Measurements from ENCODE around the gene TSPAN31. TPM values are rescaled to one million over a fixed set of nuclear protein-coding genes. Genes with fewer than 3 reads are reported as not detected.
"Not testable (repeated sequence)": the region's sequence is repeated elsewhere in the genome, so short reads cannot be mapped to it uniquely, and the experiment has no call there.

The TSPAN31 gene
- total RNA-seq, 1 donor from 2014 or later, result 41.6 TPM

DNA sequence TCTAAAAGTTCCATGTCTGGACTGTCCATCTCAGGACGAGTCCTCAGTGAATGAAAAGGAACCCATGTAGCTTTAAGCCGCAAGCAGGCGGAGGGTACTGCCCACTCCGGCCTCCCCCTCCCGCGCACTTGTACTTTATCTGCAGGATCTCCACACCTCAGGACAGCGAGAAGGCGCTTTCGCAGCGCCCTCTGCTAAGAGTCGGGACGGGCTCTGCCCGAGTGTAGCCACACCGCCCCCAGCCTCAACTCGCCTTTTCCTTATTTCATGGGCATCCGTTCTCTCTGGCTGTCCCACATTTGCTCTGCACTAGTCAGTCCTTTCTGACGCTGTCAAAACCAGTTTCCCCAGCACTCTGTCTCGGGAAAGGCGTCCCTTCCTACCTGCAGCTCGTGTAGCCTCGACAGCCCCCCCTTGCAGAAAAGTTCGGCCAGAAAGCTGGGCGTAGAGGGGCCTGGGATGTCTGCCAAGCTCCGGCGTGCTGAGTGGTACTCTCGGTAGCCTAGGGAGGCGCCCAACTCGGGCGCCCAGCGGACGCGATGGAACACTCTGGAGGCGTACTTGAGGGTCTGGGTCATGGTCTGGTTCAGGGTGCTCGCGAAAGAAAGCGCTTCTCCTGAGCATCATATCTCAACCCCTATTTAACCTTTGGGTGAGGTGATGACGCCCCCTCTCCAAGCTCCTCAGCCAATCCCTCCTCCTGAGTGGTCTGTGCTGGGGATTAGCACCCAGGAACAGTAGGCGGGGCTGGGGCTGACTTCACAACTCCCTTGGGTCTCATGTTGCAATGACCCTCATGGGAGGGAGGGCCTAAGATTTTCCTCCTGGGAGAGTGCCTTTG, 21.8 kb downstream of the TSPAN31 start, which contains the start of gene CYP27B1:
Gene CYP27B1, minus strand, starts transcription at position 615 of the 841 bp plus-strand sequence. Its CDS starts 37 bp downstream, at position 578.
- DNase-seq (ENCODE audit: low read depth in 2 of 2), result no peak

DNA sequence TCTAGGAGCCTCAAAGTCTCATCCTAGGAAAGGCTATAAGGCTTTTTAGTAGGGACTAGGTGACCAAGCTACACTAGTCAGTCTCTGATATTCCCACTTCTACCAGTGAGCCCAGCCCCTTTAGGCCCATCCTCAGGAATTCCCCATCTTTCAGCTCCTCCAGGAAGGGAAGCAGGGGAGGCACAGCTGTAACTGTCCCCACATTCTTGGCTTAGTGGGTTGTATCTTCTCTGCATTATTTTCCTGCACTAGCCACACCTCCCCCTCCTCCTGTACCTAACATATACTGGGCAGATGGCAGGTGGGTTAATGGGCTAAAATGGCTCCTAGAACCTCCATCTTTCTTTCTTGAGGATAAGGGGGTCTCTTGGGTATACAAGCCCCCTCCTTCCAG, 22.5 kb downstream of the TSPAN31 start:
- DNase-seq (ENCODE audit: low read depth in 2 of 2), result no peak

DNA sequence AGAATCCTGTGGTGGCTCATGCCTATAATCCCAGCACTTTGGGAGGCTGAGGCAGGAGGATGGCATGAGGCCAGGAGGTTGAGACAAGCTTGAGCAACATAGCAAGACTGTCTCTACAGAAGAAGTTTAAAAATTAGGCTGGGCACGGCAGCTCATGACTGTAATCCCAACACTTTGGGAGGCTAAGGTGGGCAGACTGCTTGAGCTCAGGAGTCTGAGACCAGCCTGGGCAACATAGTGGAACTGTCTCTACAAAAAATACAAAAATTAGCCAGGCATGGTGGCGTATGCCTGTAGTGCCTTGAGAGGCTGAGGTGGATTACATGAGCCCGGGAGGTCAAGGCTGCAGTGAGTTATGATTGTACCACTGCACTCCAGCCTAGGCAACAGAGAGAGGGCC, 23.0 kb downstream of the TSPAN31 start:
- DNase-seq (ENCODE audit: low read depth in 2 of 2), result no peak

DNA sequence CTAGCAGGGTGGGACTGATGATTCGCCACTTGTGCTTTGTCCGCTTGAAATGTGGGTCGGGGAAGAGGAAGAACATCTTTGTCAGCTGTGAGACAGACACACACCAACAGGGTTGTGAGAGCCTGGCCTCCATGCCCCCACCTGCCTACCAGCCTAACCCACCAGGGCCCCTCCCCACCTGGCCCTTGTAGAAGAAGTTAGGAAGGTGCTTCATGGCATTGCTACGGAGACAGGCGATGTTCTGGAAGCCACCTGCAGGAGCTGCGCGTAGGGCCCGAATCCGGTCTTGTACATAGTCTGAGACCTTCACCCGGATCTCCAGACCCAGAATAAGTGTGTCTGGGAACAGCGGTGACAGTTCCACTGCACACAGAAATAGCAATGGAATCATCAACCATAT, 24.8 kb downstream of the TSPAN31 start:
- no peak for DNase-seq (ENCODE audit: low read depth in 2 of 2)

DNA sequence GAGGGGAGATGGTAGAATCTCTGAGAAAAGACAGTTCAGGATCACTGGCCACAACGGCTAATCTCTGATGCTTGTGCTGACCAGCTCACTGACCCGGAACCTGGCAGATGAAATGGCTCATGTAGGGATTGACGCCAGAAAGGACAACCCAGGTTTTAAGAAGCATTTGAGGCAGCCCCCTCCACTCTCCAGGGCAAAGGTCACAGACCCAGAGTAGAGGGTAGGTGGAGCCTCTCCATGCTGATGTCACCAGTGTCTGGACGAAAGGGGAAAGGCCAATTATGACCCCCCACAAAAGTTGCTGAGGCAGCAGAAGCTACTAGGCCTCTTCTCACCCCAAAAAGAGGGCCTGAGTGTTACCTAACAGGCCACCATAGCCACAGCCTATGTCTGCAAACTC, 25.9 kb downstream of the TSPAN31 start:
- DNase-seq (ENCODE audit: low read depth in 2 of 2), result no peak

DNA sequence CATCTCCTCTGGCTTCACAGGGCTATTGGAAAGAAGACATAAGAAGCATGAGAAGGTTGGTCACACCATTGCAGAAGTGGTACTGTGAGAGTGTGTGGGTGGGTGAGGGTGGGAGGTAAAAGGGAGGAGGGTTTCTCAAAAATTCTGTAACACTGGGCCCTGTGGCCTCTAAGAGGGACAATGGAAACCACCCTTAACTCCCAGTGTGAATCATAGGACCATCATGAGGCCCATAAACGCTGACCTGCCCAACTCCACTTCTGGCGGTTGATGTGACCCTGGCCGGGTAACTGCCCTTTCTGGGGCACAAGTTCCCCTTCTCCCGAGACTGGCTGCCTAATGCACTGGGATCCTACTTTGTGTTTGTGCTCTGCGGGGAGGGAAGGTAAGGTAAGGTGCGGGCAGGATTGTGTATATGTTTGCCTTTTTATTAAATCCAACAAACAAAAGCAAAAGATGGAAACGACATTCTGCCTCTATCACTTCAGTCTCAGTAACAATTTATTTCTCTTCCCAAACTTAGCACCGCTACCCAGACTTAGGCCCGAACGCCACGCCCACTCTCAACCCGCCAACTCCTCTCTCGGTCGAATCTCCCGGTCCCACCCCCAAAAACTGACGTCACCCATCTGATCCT, 26.5 kb downstream of the TSPAN31 start:
- peak; percentile 75 to 91 for DNase-seq (ENCODE audit: low read depth in 2 of 2)

DNA sequence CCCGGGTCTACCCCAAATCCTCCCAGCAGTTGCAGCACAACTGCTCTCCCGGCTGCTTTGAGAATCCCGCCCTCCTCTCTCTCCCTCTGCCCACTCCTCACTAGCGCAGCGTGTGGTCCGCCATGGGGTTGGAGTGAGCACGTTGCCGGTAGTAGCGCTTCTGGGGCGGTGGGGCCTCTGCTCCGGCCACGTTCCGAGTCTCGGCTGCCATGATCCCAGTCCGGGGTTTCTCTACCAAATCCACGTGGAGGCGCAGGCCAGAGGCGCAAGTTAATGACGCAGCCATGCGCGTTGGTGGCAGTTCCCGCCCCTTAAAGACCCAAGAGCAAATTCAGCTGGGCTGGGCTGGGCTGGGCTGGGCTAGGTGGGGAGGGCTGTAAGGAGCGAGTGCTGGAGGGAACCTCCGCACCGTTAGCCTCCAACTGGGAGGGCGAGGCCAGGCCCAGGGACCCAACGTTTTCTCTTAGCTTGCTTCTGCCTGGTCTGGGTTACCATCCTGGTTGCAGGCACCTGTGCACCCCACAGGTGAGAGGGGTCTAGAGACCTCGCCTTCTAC, 27.1 kb downstream of the TSPAN31 start, which contains the start of gene METTL1:
Gene METTL1, minus strand, starts transcription at position 233 of the 556 bp plus-strand sequence. Its CDS starts 22 bp downstream, at position 211.
- peak; percentile 93 to 98 for DNase-seq (ENCODE audit: low read depth in 2 of 2)

DNA sequence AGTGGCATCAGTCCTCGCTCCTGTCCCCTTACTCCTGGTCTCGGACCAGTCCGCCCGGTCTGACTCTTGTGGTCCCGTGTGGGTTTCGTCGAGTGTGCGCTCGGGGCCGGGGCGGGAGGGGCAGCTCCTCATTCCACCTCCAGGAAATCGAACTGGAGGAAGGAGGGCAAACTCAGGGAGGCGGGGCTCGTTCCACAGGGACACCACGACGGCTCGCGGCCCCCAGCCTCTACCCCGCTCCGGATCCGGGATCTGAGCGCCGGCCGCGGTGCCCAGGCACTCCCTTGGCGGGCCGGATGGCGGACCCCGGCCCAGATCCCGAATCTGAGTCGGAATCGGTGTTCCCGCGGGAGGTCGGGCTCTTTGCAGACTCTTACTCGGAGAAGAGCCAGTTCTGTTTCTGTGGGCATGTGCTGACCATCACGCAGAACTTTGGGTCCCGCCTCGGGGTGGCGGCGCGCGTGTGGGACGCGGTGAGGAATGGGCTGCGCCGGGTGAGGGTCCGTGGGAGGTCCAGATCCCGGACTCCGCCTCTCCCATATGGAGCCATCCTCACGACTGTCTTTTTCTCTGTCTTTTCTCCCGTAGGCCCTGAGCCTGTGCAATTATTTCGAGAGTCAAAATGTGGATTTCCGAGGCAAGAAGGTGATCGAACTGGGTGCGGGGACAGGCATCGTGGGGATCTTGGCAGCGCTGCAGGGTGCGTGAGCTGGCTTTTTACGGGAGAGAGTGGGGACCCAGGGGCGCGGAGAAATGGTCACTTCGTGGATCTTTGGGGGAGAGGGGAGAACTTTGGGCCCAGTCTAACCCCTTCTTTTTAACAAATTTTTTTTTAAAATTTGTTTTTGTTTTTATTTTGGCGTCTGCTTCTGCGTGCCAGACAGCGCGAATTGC, 27.8 kb downstream of the TSPAN31 start, which contains the start of gene EEF1AKMT3:
Gene EEF1AKMT3, plus strand, starts transcription at position 186 of the 894 bp plus-strand sequence. Its CDS starts 111 bp downstream, at position 297.
- peak in 1 of 2 donors; percentile 67 for DNase-seq (ENCODE audit: low read depth in 2 of 2)

DNA sequence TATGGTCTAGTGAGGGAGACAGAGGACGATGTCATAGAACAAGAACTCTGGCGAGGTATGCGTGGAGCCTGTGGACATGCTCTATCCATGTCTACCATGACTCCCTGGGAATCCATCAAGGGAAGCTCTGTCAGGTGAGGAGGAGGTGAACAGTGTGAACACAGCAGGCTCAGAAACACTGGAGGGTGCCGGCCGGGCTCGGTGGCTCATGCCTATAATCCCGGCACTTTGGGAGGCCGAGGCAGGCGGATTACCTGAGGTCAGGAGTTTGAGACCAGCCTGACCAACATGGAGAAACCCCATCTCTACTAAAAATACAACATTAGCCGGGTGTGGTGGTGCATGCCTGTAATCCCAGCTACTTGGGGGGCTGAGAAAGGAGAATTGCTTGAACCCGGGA, 29.8 kb downstream of the TSPAN31 start:
- not testable (repeated sequence) for DNase-seq (ENCODE audit: low read depth in 2 of 2)

DNA sequence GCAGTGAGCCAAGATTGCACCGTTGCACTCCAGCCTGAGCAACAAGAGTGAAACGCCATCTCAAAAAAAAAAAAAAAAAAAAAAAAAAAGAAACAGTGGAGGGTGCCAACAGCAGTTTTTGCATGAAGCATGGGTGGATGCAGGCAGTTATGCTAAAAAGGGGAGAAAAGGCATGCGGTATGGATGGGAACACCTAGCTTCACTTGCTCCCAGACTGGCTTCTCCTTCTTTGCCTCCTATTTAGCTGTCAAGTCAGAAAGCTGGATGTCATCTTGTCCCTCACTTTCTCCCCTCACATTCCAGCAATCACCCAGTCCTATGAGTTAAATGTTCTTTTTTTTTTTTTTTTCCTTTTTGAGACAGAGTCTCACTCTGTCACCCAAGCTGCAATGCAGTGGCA, 30.2 kb downstream of the TSPAN31 start:
- DNase-seq (ENCODE audit: low read depth in 2 of 2), result no peak

DNA sequence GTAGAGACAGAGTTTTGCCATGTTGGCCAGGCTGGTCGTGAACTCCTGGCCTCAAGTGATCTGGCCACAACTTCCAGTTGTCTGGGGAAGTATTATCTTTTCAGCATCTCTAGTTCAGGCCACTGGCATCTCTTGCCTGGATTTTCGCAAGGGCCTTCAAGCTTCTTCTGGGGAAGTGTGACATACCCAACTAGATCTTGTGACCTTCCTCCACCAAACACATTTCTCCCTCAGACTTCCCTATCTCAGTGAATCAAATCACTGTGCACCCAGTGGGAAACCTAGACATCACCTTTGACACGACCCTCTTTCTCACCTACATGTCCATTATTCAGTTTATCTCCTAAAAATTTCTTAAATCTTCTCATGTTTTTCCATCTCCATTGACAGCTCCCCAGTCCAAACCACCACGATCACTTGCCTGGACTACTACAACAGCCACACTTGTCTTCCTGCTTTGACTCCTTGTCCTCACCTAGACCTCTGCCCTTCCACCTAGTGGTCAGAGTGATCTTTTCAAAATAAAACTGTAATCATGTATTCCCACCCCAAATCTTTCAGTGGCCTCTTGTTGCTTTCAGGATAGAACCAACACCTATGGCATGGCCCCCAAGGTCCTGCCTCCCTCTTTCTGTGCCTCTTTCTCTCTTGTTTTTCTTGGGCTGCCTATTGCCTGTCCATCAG, 30.9 kb downstream of the TSPAN31 start:
- DNase-seq (ENCODE audit: low read depth in 2 of 2), result no peak

DNA sequence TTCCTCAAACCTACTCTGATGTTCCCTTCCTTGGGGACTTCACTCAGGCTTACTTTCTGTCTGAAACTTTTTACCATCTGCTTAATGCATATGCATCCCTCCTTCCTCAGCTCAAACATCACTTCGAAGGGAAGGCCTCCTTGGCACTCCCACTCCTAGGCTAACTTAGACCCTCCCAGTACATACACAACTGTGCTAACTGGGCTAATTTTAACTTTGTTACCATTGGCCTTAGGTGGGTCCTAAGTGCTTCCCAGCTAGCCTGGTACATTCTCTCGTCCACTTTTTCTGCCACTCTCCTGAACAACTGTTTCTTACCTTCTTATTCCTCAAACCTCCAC, 31.4 kb downstream of the TSPAN31 start:
- DNase-seq (ENCODE audit: low read depth in 2 of 2), result no peak

DNA sequence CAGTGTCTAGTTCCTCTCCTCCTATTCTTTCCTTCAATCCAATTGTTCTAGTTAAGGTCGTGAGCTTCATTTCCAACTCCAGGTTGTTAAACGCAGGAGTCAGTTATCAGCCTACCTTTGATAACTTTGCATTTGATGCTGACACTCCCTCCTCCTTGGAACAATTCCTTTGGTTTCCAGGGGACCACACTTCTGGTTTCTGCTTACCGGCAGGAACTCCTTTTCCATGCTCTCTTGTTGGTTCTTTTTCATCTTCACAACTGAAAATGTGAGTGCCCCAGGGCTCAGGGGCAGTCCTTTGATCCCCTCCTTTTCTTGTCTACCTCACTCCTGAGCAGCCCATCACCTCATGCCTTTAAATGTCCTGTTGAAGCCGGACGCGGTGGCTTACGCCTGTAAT, 32.5 kb downstream of the TSPAN31 start:
- no peak for DNase-seq (ENCODE audit: low read depth in 2 of 2)

DNA sequence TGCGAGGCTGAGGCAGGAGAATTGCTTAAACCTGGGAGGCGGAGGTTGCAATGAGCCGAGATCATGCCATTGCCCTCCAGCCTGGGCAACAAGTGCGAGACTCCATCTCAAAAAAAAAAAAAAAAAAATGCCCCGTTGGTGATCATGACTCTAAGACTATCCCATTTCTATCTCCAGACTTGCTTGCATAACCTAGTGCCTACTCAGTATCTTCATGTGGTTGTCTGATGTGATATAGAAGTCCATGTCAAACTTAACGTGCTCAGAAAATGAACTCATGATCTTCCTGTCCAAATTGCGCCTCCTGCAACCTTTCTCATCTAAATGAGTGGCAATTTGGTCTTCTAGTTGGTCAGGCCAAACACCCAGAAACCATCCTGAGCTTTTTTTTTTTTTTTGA, 33.1 kb downstream of the TSPAN31 start:
- no peak for DNase-seq (ENCODE audit: low read depth in 2 of 2)

DNA sequence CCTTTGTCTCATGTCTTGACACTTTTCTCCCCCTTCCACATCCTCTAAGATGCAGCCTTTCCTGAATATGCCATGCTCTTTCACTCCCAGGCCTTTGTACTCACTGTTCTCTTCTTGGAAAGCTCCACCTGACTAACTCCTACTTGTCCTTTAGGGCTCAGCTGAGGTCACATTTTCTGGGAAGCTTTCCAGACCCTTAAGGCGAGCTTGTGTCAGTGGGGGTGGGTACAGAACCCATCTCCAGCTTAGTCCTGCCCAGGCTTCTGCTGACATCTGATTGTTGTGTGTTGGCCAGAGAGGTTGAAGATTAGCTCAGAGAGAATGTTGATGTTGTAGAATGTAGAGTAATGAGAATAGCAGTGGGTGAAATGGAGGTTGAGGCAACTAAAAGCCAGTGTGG, 34.9 kb downstream of the TSPAN31 start:
- no peak for DNase-seq (ENCODE audit: low read depth in 2 of 2)

DNA sequence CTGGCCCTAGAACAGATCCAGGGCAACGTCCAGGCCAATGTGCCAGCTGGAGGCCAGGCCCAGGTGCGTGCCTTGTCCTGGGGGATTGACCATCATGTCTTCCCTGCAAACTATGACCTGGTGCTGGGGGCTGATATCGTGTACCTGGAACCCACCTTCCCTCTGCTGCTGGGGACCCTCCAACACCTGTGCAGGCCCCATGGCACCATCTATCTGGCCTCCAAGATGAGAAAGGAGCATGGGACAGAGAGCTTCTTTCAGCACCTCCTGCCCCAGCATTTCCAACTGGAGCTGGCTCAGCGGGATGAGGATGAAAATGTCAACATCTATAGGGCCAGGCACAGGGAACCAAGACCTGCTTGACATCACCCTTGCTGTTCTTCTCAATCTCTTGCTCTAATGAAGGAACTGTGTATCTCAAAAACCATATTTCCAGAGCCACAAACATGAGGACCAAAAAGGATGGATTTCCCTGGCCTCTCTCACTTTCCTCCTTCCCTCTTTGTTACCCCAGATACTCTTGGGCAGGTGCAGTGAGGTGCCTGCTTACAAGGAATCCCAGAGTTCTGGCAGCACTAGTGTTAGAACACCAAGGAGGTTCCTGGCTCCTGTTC, 35.6 kb downstream of the TSPAN31 start:
- DNase-seq (ENCODE audit: low read depth in 2 of 2), result no peak

DNA sequence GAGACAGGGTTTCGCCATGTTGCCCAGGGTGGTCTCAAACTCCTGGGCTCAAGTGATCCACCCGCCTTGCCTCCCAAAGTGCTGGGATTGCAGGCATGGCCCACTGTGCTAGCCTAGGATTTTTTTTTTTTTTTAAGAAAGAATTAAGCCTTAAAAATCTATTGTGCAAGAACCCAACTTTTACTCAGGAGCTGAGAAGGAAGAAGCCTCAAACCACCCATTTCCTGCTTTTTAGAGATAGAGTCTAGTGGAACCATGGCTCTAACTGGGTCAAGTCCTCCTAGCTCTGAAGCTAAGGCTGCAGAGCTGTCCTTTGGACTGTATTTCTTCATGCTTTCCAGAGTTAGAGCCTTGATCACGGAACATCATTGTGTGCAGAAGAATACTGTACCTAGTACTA, 36.4 kb downstream of the TSPAN31 start:
- no peak for DNase-seq (ENCODE audit: low read depth in 2 of 2)

DNA sequence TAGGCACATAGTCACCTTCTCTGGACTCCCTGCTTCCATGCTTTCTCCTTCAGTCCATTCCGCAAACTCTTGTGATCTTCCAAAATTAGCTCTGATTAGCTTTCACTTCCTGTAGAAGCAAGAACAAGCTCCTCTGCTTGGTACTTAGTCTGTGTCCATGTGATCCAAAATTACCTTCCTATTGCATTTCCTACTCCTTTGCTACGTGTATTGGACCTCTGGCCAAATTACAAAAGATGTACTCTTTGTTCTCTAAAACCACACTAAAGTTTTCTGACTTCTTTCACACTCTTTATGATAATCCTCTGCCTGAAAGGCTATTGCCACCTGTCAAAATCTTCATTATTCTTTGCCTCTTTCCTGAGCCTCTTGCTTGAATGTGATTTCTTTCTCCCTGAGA, 37.0 kb downstream of the TSPAN31 start:
- DNase-seq (ENCODE audit: low read depth in 2 of 2), result no peak

DNA sequence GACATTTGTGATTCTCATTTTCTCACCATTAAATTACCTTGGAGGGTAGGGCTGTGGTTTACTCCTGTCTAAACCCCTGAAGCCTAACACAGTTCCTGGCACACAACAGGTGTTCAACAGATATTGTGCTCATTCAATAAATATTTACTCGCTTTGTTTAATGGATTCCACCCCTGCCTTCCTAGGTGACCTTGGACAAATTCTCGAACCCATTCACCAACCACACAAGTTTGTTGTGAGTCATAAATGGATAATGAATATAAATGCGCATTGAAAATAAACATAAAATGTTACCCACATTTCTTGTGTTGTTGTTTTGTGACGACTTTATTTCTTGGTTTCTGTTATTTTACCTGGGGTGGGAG, 37.4 kb downstream of the TSPAN31 start:
- DNase-seq (ENCODE audit: low read depth in 2 of 2), result no peak

Measured in dermis microvascular lymphatic vessel endothelial cell (primary cell).